Keratinocyte (primary cell): ENCODE data around the gene NPS. TPM values are rescaled to one million over a fixed set of nuclear protein-coding genes. Genes with fewer than 3 reads are reported as not detected.

Source experiments
- DNase-seq: peaks from one replicate; pipeline ENCODE4 v3.0.0-alpha.2; 2011; ENCODE audit warnings: low read depth, missing footprints, low spot score
- FAIRE-seq: peaks from 2 replicates; lab custom pipeline; 2011; peaks lifted over from hg19 to GRCh38; lab: Jason Lieb, UNC
- H2AFZ ChIP-seq: 2 replicates; pipeline ENCODE4 v1.6.0; 2012; ENCODE audit warnings: low read length, control low read depth, inconsistent platforms; ENCODE audit not compliant: control insufficient read depth
- H3K27ac ChIP-seq: 2 replicates; pipeline ENCODE4 v1.5.1; 2011; ENCODE audit warnings: low read length; ENCODE audit not compliant: control insufficient read depth, insufficient read depth
- H3K27me3 ChIP-seq: 3 replicates; pipeline ENCODE4 v1.6.0; 2011; ENCODE audit warnings: low read length; ENCODE audit not compliant: control insufficient read depth, insufficient read depth; ENCODE audit errors: extremely low read depth
- H3K36me3 ChIP-seq, 2 experiments: 2 replicates in 1 of 2; 3 replicates in 1 of 2; pipeline ENCODE4 v1.5.1; 2011; ENCODE audit warnings: low read length in 2 of 2, mild to moderate bottlenecking in 1 of 2; ENCODE audit not compliant: control insufficient read depth in 2 of 2, insufficient read depth in 2 of 2; ENCODE audit errors: extremely low read depth in 1 of 2
- H3K4me1 ChIP-seq: 3 replicates; pipeline ENCODE4 v1.5.1; 2011; ENCODE audit warnings: low read length; ENCODE audit not compliant: control insufficient read depth, insufficient read depth; ENCODE audit errors: extremely low read depth
- H3K4me2 ChIP-seq: 3 replicates; pipeline ENCODE4 v1.6.0; 2011; ENCODE audit warnings: low read depth, low read length; ENCODE audit not compliant: control insufficient read depth, insufficient read depth; ENCODE audit errors: extremely low read depth
- H3K4me3 ChIP-seq, 3 experiments: fragments of 200-600 bp in 1 of 3; sonication (generic) in 1 of 3; 2 replicates in 2 of 3; 3 replicates in 1 of 3; pipeline ENCODE4 v1.5.1; 2011 to 2016; ENCODE audit warnings: low read length in 3 of 3, mild to moderate bottlenecking in 3 of 3, control low read depth in 2 of 3, inconsistent platforms in 1 of 3, low read depth in 1 of 3, mixed read lengths in 1 of 3, mixed run types in 1 of 3, moderate library complexity in 1 of 3; ENCODE audit not compliant: control insufficient read depth in 2 of 3, insufficient read depth in 2 of 3; ENCODE audit errors: extremely low read depth in 1 of 3
- H3K79me2 ChIP-seq: 2 replicates; pipeline ENCODE4 v1.6.0; 2012; ENCODE audit warnings: low read length; ENCODE audit not compliant: control insufficient read depth, insufficient read depth
- H3K9ac ChIP-seq: 3 replicates; pipeline ENCODE4 v1.6.0; 2011; ENCODE audit warnings: low read length; ENCODE audit not compliant: control insufficient read depth, insufficient read depth; ENCODE audit errors: extremely low read depth
- H3K9me1 ChIP-seq: 3 replicates; pipeline ENCODE4 v1.6.0; 2011; ENCODE audit warnings: low read length; ENCODE audit not compliant: control insufficient read depth, insufficient read depth; ENCODE audit errors: extremely low read depth
- H3K9me3 ChIP-seq: 2 replicates; pipeline ENCODE4 v1.5.1; 2012; ENCODE audit warnings: low read depth, low read length; ENCODE audit not compliant: control insufficient read depth
- H4K20me1 ChIP-seq: 3 replicates; pipeline ENCODE4 v1.6.0; 2011; ENCODE audit warnings: low read length; ENCODE audit not compliant: control insufficient read depth, insufficient read depth; ENCODE audit errors: extremely low read depth
- CTCF ChIP-seq, 3 experiments: IDR thresholded peaks in 1 of 3; conservative IDR thresholded peaks in 1 of 3; optimal IDR thresholded peaks in 1 of 3; 2 replicates in 2 of 3; 3 replicates in 1 of 3; pipeline versions ENCODE3 to v1.5.1; 2011; ENCODE audit warnings: low read length in 3 of 3, mild to moderate bottlenecking in 3 of 3, moderate library complexity in 2 of 3, control low read depth in 1 of 3, inconsistent platforms in 1 of 3; ENCODE audit not compliant: insufficient read depth in 2 of 3; ENCODE audit errors: extremely low read depth in 1 of 3
- EZH2 ChIP-seq: IDR thresholded peaks from one replicate; pipeline ENCODE4 v1.6.1; 2012; ENCODE audit warnings: inconsistent platforms, mild to moderate bottlenecking, low read length, moderate library complexity
- dilution Hi-C: fragments of 300-500 bp; cut with MboI; formaldehyde crosslinking; loops from one replicate; pipeline ENCODE4 v1.7.0; 2020; ENCODE audit warnings: low sequenced_read_pairs; ENCODE audit not compliant: extremely low pct_ligation_motif_present
- polyA plus RNA-seq, 5 experiments: library from polyadenylated mRNA; depleted of rRNA in 3 of 5; stranded (reverse) in 3 of 5; stranded (forward) in 1 of 5; unstranded in 1 of 5; fragments of >200 nt; gene quantifications; 1 replicate in 1 of 5; 2 replicates in 3 of 5; 3 replicates in 1 of 5; pipeline versions ENCODE4 v1.2.1 to v1.2.3, GENCODE V29; 2011 to 2012; ENCODE audit warnings: missing spikeins in 2 of 5, low read depth in 1 of 5, low replicate concordance in 1 of 5

The NPS gene
- polyA plus RNA-seq, 1 donor (not counting 4 experiments of a cell fraction or from before 2014, with no cell fraction given): not detected

GRCh38 chr10:127552446-127552845, 3.3 kb downstream of the NPS start:
- DNase-seq: no peak
- no peaks in the 10 kb centered on the region for H3K27me3 ChIP-seq
- no peak for FAIRE-seq

GRCh38 chr10:127553417-127553816, 4.3 kb downstream of the NPS start:
- FAIRE-seq (no peak), DNase-seq (no peak)
- Histone ChIP-seq H3K9ac (no peak overlapping the region), H3K27me3 (no peaks in the 10 kb centered on the region), H3K4me2 (no peak overlapping the region), H3K36me3 (no peaks in the 10 kb centered on the region), H3K27ac (no peak overlapping the region), H3K4me1 (no peaks in the 10 kb centered on the region), H2AFZ (no peak overlapping the region), H3K79me2 (no peaks in the 10 kb centered on the region), H4K20me1 (no peaks in the 10 kb centered on the region), H3K9me1 (no peaks in the 10 kb centered on the region), H3K4me3 (no peak overlapping the region), H3K9me3 (peaks cover 1% of the 10 kb centered on the region)
- TF ChIP-seq CTCF (optimal IDR thresholded peaks at IDR 0.05 in 1 of 3, IDR thresholded peaks at IDR 0.05 in 1 of 3, conservative IDR thresholded peaks at IDR 0.05 in 1 of 3; ENCODE audit: extremely low read depth in 1 of 3, insufficient read depth in 2 of 3, low read length in 3 of 3) (no peak), EZH2 (no peak)
- dilution Hi-C loops: no loop called here

More at GRCh38 chr10:127552446-127552845, 3.3 kb downstream of the NPS start:
- no peak for TF ChIP-seq CTCF (optimal IDR thresholded peaks at IDR 0.05 in 1 of 3, IDR thresholded peaks at IDR 0.05 in 1 of 3, conservative IDR thresholded peaks at IDR 0.05 in 1 of 3; ENCODE audit: extremely low read depth in 1 of 3, insufficient read depth in 2 of 3, low read length in 3 of 3)
- TF ChIP-seq EZH2: no peak
- no peak overlapping the region for H2AFZ ChIP-seq
- no peaks in the 10 kb centered on the region for H3K9me1 ChIP-seq
- no peak overlapping the region for H3K9ac ChIP-seq
- no peak overlapping the region for H3K4me2 ChIP-seq
- H3K4me1 ChIP-seq: no peaks in the 10 kb centered on the region
- no peaks in the 10 kb centered on the region for H4K20me1 ChIP-seq
- H3K36me3 ChIP-seq: no peaks in the 10 kb centered on the region
- H3K9me3 ChIP-seq: peaks cover 1% of the 10 kb centered on the region
- dilution Hi-C loops: no loop called here
- H3K4me3 ChIP-seq: no peak overlapping the region
- no peak overlapping the region for H3K27ac ChIP-seq
- H3K79me2 ChIP-seq: no peaks in the 10 kb centered on the region
